GM12878 (cell line): ENCODE measurements around the gene PBLD. TPM values are rescaled to one million over a fixed set of nuclear protein-coding genes. Genes with fewer than 3 reads are reported as not detected.

ENCODE experiments used
- ATAC-seq: fragments of 200-7000 bp; cut with Tn5 transposase; 3 replicates; pipeline ENCODE4 v1.9.1; 2020; ENCODE audit warnings: mild to moderate bottlenecking, moderate library complexity
- BruUV-seq: library from RNA; stranded (reverse); fragments of 400-500 nt; replicated peaks from 2 replicates; lab custom pipeline; 2021; lab: Mats Ljungman, UMichigan
- CTCF ChIA-PET: fragments of 300-600 bp; sonication (Branson Sonifier 250); formaldehyde crosslinking; extraction: SDS; loops from one replicate; lab custom pipeline; 2021; ENCODE audit warnings: inconsistent platforms; lab: Yijun Ruan, JAX
- POLR2A ChIA-PET: fragments of 350-600 bp; formaldehyde crosslinking; extraction: SDS; loops from one replicate; lab custom pipeline; 2021; ENCODE audit warnings: inconsistent platforms; lab: Charles Lee
- RAD21 ChIA-PET: fragments of 300-600 bp; sonication (Branson Sonifier 250); formaldehyde crosslinking; loops from one replicate; lab custom pipeline; 2023; ENCODE audit warnings: antibody characterized with exemption; ENCODE audit not compliant: unreplicated experiment; lab: Charles Lee
- SMC1A ChIA-PET: fragments of 300-600 bp; sonication (Branson Sonifier 250); formaldehyde crosslinking; loops from one replicate; lab custom pipeline; 2023; ENCODE audit not compliant: unreplicated experiment, uncharacterized antibody; lab: Charles Lee
- DNase-seq: peaks from one replicate; pipeline ENCODE4 v3.0.0-alpha.2; 2011; ENCODE audit warnings: low read depth, low spot score
- FAIRE-seq: peaks from 3 replicates; lab custom pipeline; 2011; peaks lifted over from hg19 to GRCh38; lab: Jason Lieb, UNC
- H2AFZ ChIP-seq: 2 replicates; pipeline ENCODE4 v1.6.0; 2011; ENCODE audit warnings: low read depth, low read length, control low read depth; ENCODE audit not compliant: control insufficient read depth
- H3K27ac ChIP-seq: 2 replicates; pipeline ENCODE4 v1.5.1; 2011; ENCODE audit warnings: control low read depth; ENCODE audit not compliant: control insufficient read depth, insufficient read depth
- H3K27me3 ChIP-seq, 2 experiments: replicated peaks in 1 of 2; 2 replicates each; pipeline versions ENCODE4 v1.6.0 to v1.6.1; 2011; ENCODE audit warnings: low read length in 1 of 2; ENCODE audit not compliant: control insufficient read depth in 2 of 2, insufficient read depth in 2 of 2
- H3K36me3 ChIP-seq, 2 experiments: 2 replicates each; pipeline ENCODE4 v1.5.1; 2011; ENCODE audit warnings: low read length in 1 of 2; ENCODE audit not compliant: control insufficient read depth in 2 of 2, insufficient read depth in 2 of 2
- H3K4me1 ChIP-seq: 2 replicates; pipeline ENCODE4 v1.6.1; 2011; ENCODE audit warnings: mild to moderate bottlenecking, low read length, moderate library complexity, mixed read lengths; ENCODE audit not compliant: control insufficient read depth, insufficient read depth
- H3K4me2 ChIP-seq: 2 replicates; pipeline ENCODE4 v1.6.0; 2011; ENCODE audit warnings: control low read depth; ENCODE audit not compliant: control insufficient read depth, insufficient read depth
- H3K4me3 ChIP-seq: fragments of 200-600 bp; sonication (generic); 2 replicates; pipeline ENCODE4 v1.5.1; 2016
- H3K79me2 ChIP-seq: 2 replicates; pipeline ENCODE4 v1.6.0; 2011; ENCODE audit warnings: low read length; ENCODE audit not compliant: control insufficient read depth, insufficient read depth
- H3K9ac ChIP-seq: 2 replicates; pipeline ENCODE4 v1.8.0; 2011; ENCODE audit warnings: low read length, control low read depth, mixed read lengths; ENCODE audit not compliant: control insufficient read depth, insufficient read depth
- H3K9me3 ChIP-seq: replicated peaks from 3 replicates; pipeline ENCODE4 v1.5.1; 2011; ENCODE audit warnings: mild to moderate bottlenecking, low read length; ENCODE audit not compliant: control insufficient read depth, insufficient read depth
- H4K20me1 ChIP-seq: 2 replicates; pipeline ENCODE4 v1.6.0; 2011; ENCODE audit not compliant: control insufficient read depth, insufficient read depth
- BCL11A ChIP-seq: IDR thresholded peaks from 2 replicates; pipeline ENCODE4 v1.6.1; 2011; ENCODE audit warnings: low read depth, low read length
- BHLHE40 ChIP-seq, 2 experiments: fragments of 450-650 bp in 1 of 2; IDR thresholded peaks; 2 replicates each; pipeline ENCODE4 v1.6.1; 2011 to 2017; ENCODE audit warnings: low read depth in 2 of 2, borderline replicate concordance in 1 of 2, improper control_type of control experiment in 1 of 2, low read length in 1 of 2, mild to moderate bottlenecking in 1 of 2
- CHD1 ChIP-seq: IDR thresholded peaks from 2 replicates; pipeline ENCODE4 v1.6.1; 2012; ENCODE audit warnings: low read depth, low read length, improper control_type of control experiment
- CREB1 ChIP-seq: IDR thresholded peaks from 2 replicates; pipeline ENCODE4 v1.6.1; 2012; ENCODE audit warnings: low read depth, mild to moderate bottlenecking, inconsistent platforms
- CTCF ChIP-seq, 3 experiments: IDR thresholded peaks in 2 of 3; conservative IDR thresholded peaks in 1 of 3; 2 replicates each; pipeline ENCODE4 v1.5.1; 2011; ENCODE audit warnings: low read depth in 3 of 3, low read length in 3 of 3, mild to moderate bottlenecking in 3 of 3, control low read depth in 2 of 3, moderate library complexity in 2 of 3, inconsistent platforms in 1 of 3, mixed read lengths in 1 of 3; ENCODE audit not compliant: control insufficient read depth in 2 of 3, insufficient read depth in 1 of 3; ENCODE audit errors: extremely low read depth in 1 of 3
- EED ChIP-seq: sonication (generic); IDR thresholded peaks from 2 replicates; pipeline ENCODE4 v1.6.1; 2016; ENCODE audit warnings: antibody characterized with exemption, low read depth
- EGR1 ChIP-seq, 2 experiments: IDR thresholded peaks; 1 replicate in 1 of 2; 2 replicates in 1 of 2; pipeline ENCODE4 v1.6.1; 2011 to 2012; ENCODE audit warnings: low read depth in 2 of 2, low read length in 2 of 2, borderline replicate concordance in 1 of 2, mild to moderate bottlenecking in 1 of 2, moderate library complexity in 1 of 2
- EZH2 ChIP-seq: IDR thresholded peaks from 2 replicates; pipeline ENCODE4 v1.6.1; 2012; ENCODE audit warnings: low read depth, mild to moderate bottlenecking, control low read depth, inconsistent platforms, low read length, borderline replicate concordance; ENCODE audit not compliant: control insufficient read depth
- IKZF1 ChIP-seq: fragments of 450-650 bp; conservative IDR thresholded peaks from 2 replicates; pipeline ENCODE4 v1.6.1; 2017; ENCODE audit warnings: antibody characterized with exemption, mild to moderate bottlenecking
- KDM1A ChIP-seq: fragments of 200-600 bp; sonication (generic); IDR thresholded peaks from 2 replicates; pipeline ENCODE4 v1.6.1; 2016; ENCODE audit warnings: borderline replicate concordance
- MTA3 ChIP-seq: IDR thresholded peaks from 2 replicates; pipeline ENCODE4 v1.6.1; 2012; ENCODE audit warnings: low read length, inconsistent platforms, borderline replicate concordance
- RELB ChIP-seq: fragments of 450-650 bp; IDR thresholded peaks from 2 replicates; pipeline ENCODE4 v1.6.1; 2017; ENCODE audit warnings: low read depth, mild to moderate bottlenecking, moderate library complexity
- SIN3A ChIP-seq: IDR thresholded peaks from 2 replicates; pipeline ENCODE4 v1.6.1; 2012; ENCODE audit warnings: low read depth, low read length, improper control_type of control experiment
- SRF ChIP-seq, 2 experiments: IDR thresholded peaks; 2 replicates each; pipeline ENCODE4 v1.6.1; 2011; ENCODE audit warnings: low read depth in 2 of 2, low read length in 2 of 2, mild to moderate bottlenecking in 1 of 2, moderate library complexity in 1 of 2
- YBX1 ChIP-seq: fragments of 450-650 bp; IDR thresholded peaks from 2 replicates; pipeline ENCODE4 v1.6.1; 2016; ENCODE audit warnings: antibody characterized with exemption
- ZNF207 ChIP-seq: fragments of 450-650 bp; IDR thresholded peaks from 2 replicates; pipeline ENCODE4 v1.6.1; 2014; ENCODE audit warnings: antibody characterized with exemption, mild to moderate bottlenecking, borderline replicate concordance
- ZSCAN29 ChIP-seq: fragments of 450-650 bp; IDR thresholded peaks from 2 replicates; pipeline ENCODE4 v1.6.1; 2017; ENCODE audit warnings: mild to moderate bottlenecking, moderate library complexity
- WGBS: methylation state at CpG from one replicate; pipeline ENCODE4 v1.1.6; 2016; ENCODE audit warnings: low lambda C conversion rate; ENCODE audit not compliant: insufficient replicate concordance, insufficient coverage; ENCODE audit errors: missing lambda C conversion rate; 5-methylcytosine and 5-hydroxymethylcytosine counted together
- in situ Hi-C: fragments of 300-500 bp; cut with MboI; formaldehyde crosslinking; loops from 9 replicates; pipeline ENCODE4 v1.14.3; 2018; ENCODE audit warnings: mixed read lengths
- intact Hi-C: fragments of 100-400 bp; cut with micrococcal nuclease; formaldehyde crosslinking; loops from one replicate; pipeline ENCODE4 v1.14.2; 2022; ENCODE audit not compliant: unreplicated experiment
- polyA plus RNA-seq, 11 experiments: library from polyadenylated mRNA; depleted of rRNA in 4 of 11; unstranded in 6 of 11; stranded (reverse) in 5 of 11; fragments of >200 nt; fragmentation: Nextera tagmentation in 4 of 11; fragmentation: Illumina TruSeq in 1 of 11; extraction: Ambion mirVana in 4 of 11; extraction: Trizol in 1 of 11; gene quantifications; 1 replicate in 1 of 11; 2 replicates in 10 of 11; pipeline versions ENCODE4 v1.2.1 to v1.2.3, GENCODE V29; 2011 to 2016; ENCODE audit warnings: inconsistent platforms in 2 of 11, missing spikeins in 2 of 11, low read depth in 1 of 11
- total RNA-seq, 4 experiments: library from RNA; depleted of rRNA in 3 of 4; stranded (reverse); fragments of >200 nt in 3 of 4; fragmentation: Illumina TruSeq in 1 of 4; extraction: Trizol in 1 of 4; gene quantifications; 2 replicates each; pipeline versions ENCODE4 v1.2.1 to v1.2.3, GENCODE V29; 2013 to 2021
- TF ChIP-seq, protein P1 (sequence below): fragments of 450-650 bp; IDR thresholded peaks from 2 replicates; pipeline ENCODE4 v1.6.1; 2018; ENCODE audit warnings: mild to moderate bottlenecking, low read depth, moderate library complexity; ENCODE audit not compliant: partially characterized antibody

Gene PBLD
- total and polyA plus RNA-seq, 10 of the 15 experiments (the other 5 are each of a cell fraction or from before 2014, with no cell fraction given): 0.68 to 2.8 (median 1.7) TPM

DNA sequence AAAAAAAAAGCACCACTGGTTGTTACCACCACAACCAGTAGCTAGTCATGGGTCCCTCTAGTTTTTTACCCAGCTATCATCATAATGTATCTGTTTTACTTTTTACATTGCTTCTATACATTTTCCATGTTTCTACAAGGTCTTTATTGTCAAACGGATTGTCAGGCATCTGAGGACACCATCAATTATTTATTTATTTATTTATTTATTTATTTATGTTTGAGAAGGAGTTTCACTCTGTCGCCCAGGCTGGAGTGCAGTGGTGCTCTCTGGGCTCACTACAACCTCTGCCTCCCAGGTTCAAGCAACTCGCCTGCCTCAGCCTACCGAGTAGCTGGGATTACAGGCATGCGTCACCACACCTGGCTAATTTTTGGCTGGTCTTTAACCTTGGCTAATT lies 29.9 kb downstream of the PBLD start:
- POLR2A ChIA-PET: interaction anchor here (0.5 to 1.4 kb wide), 4 partner anchors 11 to 483 kb away, joined by 3 to 6 read pairs (median 3); no protein-coding TSS in a partner anchor
- Histone ChIP-seq H3K4me1 (peaks cover 16% of the 10 kb centered on the region), H2AFZ (no peak overlapping the region), H3K36me3 (no peaks in the 10 kb centered on the region), H3K9me3 (no peaks in the 10 kb centered on the region), H4K20me1 (no peaks in the 10 kb centered on the region), H3K4me2 (no peak overlapping the region), H3K27me3 (no peaks in the 10 kb centered on the region), H3K27ac (no peak overlapping the region), H3K9ac (no peak overlapping the region), H3K4me3 (no peak overlapping the region), H3K79me2 (no peaks in the 10 kb centered on the region)
- SMC1A ChIA-PET: interaction anchor here (0.6 to 6.1 kb wide), 22 partner anchors 12 to 1146 kb away, joined by 3 to 159 read pairs (median 4); no protein-coding TSS in a partner anchor
- 73% methylated on average over 5 of the region's 5 CpGs for WGBS
- in situ Hi-C loops (loop anchor here (5.0 kb wide), 1 partner anchor 451 kb away; no protein-coding TSS in a partner anchor), intact Hi-C loops (loop anchor here (1.0 to 5.0 kb wide), 5 partner anchors 91 to 515 kb away; no protein-coding TSS in a partner anchor)
- FAIRE-seq: no peak
- no peak for DNase-seq
- CTCF ChIA-PET: interaction anchor here (0.6 to 6.5 kb wide), 33 partner anchors 8 to 524 kb away, joined by 3 to 267 read pairs (median 6); partner anchors contain the start of genes HNRNPH3 and PBLD
- RAD21 ChIA-PET: interaction anchor here (0.6 to 7.0 kb wide), 7 partner anchors 25 to 515 kb away, joined by 3 to 160 read pairs (median 14); no protein-coding TSS in a partner anchor
- no TSS peak for BruUV-seq
- TF ChIP-seq SRF (IDR thresholded peaks at IDR 0.05; ENCODE audit: low read depth in 2 of 2, low read length in 2 of 2) (no peak), BHLHE40 (IDR thresholded peaks at IDR 0.05; ENCODE audit: borderline replicate concordance in 1 of 2, low read depth in 2 of 2, low read length in 1 of 2) (no peak), RELB (no peak), BCL11A (no peak), ZSCAN29 (no peak), CTCF (IDR thresholded peaks at IDR 0.05 in 2 of 3, conservative IDR thresholded peaks at IDR 0.05 in 1 of 3; ENCODE audit: control insufficient read depth in 2 of 3, extremely low read depth in 1 of 3, insufficient read depth in 1 of 3, low read depth in 3 of 3, low read length in 3 of 3) (no peak), CHD1 (no peak), CREB1 (no peak), EZH2 (no peak), EGR1 (IDR thresholded peaks at IDR 0.05; ENCODE audit: borderline replicate concordance in 1 of 2, low read depth in 2 of 2, low read length in 2 of 2) (no peak), ZNF207 (no peak), KDM1A (no peak), MTA3 (no peak), EED (no peak), SIN3A (no peak), IKZF1 (no peak), YBX1 (no peak)
- TF ChIP-seq, protein P1, sequence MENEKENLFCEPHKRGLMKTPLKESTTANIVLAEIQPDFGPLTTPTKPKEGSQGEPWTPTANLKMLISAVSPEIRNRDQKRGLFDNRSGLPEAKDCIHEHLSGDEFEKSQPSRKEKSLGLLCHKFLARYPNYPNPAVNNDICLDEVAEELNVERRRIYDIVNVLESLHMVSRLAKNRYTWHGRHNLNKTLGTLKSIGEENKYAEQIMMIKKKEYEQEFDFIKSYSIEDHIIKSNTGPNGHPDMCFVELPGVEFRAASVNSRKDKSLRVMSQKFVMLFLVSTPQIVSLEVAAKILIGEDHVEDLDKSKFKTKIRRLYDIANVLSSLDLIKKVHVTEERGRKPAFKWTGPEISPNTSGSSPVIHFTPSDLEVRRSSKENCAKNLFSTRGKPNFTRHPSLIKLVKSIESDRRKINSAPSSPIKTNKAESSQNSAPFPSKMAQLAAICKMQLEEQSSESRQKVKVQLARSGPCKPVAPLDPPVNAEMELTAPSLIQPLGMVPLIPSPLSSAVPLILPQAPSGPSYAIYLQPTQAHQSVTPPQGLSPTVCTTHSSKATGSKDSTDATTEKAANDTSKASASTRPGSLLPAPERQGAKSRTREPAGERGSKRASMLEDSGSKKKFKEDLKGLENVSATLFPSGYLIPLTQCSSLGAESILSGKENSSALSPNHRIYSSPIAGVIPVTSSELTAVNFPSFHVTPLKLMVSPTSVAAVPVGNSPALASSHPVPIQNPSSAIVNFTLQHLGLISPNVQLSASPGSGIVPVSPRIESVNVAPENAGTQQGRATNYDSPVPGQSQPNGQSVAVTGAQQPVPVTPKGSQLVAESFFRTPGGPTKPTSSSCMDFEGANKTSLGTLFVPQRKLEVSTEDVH: no peak
- no peak for ATAC-seq
